ENCODE data around the gene SLCO4A1.

Gene SLCO4A1

DNA sequence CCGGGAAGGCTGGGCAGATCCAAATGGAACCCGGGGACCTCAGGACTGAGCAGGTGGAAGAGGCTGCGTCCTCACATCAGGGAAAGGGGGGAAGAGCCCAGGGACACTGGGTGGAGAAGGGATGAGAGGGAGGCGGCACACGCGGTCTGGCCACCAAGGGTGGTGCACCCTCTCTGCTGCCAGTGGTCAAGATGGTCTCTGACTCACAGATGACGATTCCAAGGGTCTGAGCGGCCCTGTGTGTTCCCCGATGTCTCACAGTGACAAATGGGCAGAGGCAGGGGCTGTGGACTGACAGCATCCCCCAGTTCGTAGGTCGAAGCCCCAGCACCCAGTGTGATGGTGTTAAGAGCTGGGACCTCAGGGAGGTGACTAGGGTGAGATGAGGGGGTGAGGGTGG is 32.1 kb downstream of the SLCO4A1 start:
- DNase-seq (ENCODE audit: low spot score), result no peak
- TF ChIP-seq, protein P1, sequence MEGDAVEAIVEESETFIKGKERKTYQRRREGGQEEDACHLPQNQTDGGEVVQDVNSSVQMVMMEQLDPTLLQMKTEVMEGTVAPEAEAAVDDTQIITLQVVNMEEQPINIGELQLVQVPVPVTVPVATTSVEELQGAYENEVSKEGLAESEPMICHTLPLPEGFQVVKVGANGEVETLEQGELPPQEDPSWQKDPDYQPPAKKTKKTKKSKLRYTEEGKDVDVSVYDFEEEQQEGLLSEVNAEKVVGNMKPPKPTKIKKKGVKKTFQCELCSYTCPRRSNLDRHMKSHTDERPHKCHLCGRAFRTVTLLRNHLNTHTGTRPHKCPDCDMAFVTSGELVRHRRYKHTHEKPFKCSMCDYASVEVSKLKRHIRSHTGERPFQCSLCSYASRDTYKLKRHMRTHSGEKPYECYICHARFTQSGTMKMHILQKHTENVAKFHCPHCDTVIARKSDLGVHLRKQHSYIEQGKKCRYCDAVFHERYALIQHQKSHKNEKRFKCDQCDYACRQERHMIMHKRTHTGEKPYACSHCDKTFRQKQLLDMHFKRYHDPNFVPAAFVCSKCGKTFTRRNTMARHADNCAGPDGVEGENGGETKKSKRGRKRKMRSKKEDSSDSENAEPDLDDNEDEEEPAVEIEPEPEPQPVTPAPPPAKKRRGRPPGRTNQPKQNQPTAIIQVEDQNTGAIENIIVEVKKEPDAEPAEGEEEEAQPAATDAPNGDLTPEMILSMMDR (IDR thresholded peaks at IDR 0.05; ENCODE audit: borderline replicate concordance, control extremely low read depth, extremely low read depth, insufficient read depth, missing control alignments), result no peak
- in situ Hi-C loops (cut with MboI; ENCODE audit: low sequenced_read_pairs, unreplicated experiment), result loop anchor here (25.0 kb wide), 1 partner anchor 113 kb away; the partner anchor contains the start of gene MRGBP

DNA sequence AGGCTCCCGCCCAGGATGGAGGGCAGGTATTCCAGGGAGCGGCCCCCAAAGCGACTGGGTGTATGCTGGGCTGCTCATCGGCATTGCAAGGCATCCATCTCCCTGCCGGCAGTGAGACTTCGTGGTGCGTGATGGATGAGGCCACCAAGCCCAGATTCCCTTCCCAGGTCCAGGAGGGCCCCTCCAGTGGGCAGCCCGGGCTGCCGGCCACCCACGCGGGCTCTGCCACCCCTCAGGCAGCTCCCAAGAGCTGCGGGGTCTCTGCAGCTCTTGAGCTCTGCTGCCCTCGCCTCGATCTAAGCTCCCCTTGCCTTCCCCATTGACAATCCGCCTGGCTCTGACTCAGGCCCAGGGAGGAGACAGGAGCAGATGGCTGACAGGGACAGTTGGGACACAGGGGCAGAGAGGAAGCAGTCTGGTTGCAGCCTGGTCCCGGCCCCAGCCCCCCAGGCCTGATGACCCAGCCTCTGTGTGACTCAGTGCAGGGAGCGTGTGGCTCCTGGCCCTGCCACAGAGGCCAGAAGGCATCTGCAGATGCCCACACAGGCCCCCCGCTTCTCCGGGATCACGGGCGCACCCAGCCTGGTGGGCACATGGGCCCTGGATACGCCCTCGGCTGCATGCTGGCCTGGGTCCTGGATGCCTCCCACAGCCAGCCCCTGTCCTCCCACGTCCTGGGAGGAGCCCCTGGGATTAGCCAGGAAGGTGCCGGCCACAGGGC is 33.0 kb downstream of the SLCO4A1 start:
- in situ Hi-C loops (cut with MboI; ENCODE audit: low sequenced_read_pairs, unreplicated experiment), result no loop called here
- DNase-seq (ENCODE audit: low spot score), result no peak
- TF ChIP-seq, protein P1 (IDR thresholded peaks at IDR 0.05; ENCODE audit: borderline replicate concordance, control extremely low read depth, extremely low read depth, insufficient read depth, missing control alignments), result no peak

DNA sequence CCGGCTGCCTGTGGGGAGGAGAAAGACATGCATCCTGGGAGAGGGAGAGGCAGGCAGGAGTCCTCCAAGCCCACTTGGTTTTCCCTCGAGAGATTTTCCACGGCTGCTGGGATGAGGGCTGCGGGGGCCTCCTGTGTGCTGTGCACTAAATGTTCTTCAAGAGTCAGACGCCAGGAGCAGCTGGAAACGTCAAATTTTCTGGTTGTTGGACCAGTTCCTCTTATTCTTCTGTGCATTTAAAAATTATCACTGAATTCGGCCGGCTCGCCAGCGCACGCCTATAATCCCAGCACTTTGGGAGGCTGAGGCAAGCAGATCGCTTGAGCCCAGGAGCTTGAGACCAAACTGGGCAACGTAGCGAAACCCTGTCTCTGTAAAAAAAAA is 33.6 kb downstream of the SLCO4A1 start:
- DNase-seq (ENCODE audit: low spot score), result no peak
- TF ChIP-seq, protein P1 (IDR thresholded peaks at IDR 0.05; ENCODE audit: borderline replicate concordance, control extremely low read depth, extremely low read depth, insufficient read depth, missing control alignments), result no peak
- in situ Hi-C loops (cut with MboI; ENCODE audit: low sequenced_read_pairs, unreplicated experiment), result no loop called here

DNA sequence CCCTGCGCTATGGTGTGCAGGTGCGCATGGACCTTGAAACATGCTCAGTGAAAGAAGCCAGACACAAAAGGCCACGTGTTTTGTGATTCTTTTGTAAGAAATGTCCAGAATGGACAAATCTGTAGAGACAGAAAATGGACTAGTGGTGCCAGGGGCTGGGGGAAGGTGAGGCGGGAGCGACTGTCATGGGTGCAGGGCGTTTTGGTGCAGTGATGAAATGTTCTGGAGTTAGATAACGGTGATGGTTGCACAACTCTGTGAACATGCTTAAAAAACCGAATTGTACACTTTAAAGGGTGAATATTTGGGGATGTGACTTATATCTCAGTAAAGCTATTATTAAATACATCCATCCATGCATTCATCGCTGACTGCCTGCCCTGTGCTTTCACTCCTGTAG is 34.7 kb downstream of the SLCO4A1 start:
- DNase-seq (ENCODE audit: low spot score), result no peak
- in situ Hi-C loops (cut with MboI; ENCODE audit: low sequenced_read_pairs, unreplicated experiment), result no loop called here
- TF ChIP-seq, protein P1 (IDR thresholded peaks at IDR 0.05; ENCODE audit: borderline replicate concordance, control extremely low read depth, extremely low read depth, insufficient read depth, missing control alignments), result no peak

DNA sequence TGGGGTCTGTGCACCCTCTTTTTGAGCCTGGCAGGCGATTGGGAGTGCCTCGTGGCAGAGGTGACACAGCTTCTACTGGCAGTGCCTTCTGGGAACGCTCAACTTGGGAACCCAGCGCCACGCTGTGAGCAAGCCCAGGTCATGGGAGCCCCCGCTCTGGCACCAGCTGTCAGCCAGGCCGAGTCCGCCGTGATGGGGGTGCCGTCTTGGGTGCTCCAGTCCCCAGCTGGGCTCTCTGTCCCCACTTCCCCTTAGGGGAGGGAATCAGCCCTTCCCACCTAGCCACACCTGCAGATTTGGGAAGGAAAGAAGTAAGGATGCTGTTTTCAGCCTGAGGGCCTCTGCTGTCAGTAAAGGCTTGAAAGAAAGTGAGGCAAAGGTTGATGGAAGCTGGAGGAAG is 35.4 kb downstream of the SLCO4A1 start:
- DNase-seq (ENCODE audit: low spot score), result no peak
- in situ Hi-C loops (cut with MboI; ENCODE audit: low sequenced_read_pairs, unreplicated experiment), result no loop called here
- TF ChIP-seq, protein P1 (IDR thresholded peaks at IDR 0.05; ENCODE audit: borderline replicate concordance, control extremely low read depth, extremely low read depth, insufficient read depth, missing control alignments), result no peak

DNA sequence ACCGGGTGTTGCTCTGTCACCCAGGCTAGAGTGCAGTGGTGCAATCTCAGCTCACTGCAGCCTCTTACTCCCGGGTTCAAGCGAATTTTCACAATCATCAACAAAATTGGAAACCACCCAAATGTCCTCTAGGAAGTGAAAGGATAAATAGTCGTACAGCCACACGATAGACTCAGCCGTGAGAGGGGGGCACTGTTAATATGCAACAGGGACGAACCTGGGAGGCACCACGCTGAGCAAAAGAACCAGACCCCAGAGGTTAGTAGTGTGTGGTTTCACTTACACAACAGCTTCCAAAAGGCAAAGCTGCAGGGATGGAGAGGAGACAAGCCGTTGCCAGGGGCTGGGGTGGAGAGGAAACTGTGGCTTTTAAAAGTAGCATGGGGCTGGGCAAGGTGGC is 36.2 kb downstream of the SLCO4A1 start:
- in situ Hi-C loops (cut with MboI; ENCODE audit: low sequenced_read_pairs, unreplicated experiment), result no loop called here
- TF ChIP-seq, protein P1 (IDR thresholded peaks at IDR 0.05; ENCODE audit: borderline replicate concordance, control extremely low read depth, extremely low read depth, insufficient read depth, missing control alignments), result no peak
- no peak for DNase-seq (ENCODE audit: low spot score)

Data from GM13976 (cell line).